ENCODE results near the gene PNKP.
A peak's percentile ranks its signal among the peaks of the same experiment; 100 is the strongest.

Gene PNKP

DNA sequence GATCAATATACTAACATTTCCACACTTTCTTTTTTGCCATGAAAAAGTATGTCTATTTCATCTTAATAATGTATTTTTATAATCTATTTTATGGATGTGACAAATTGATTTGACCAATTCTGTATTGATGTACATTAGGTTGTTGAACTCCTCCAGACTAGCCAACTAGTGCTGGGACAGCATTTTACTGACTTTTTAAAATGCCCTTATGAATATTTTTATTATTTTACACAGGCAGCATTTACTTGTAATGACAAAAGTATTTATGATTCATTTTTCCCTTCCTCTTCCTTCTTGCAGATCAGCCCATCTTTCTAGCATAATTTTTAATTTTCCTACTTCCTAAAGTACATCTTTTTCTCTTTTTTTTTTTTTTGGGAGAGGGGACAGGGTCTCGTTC, 53.4 kb downstream of the PNKP start:
- no peak for DNase-seq

DNA sequence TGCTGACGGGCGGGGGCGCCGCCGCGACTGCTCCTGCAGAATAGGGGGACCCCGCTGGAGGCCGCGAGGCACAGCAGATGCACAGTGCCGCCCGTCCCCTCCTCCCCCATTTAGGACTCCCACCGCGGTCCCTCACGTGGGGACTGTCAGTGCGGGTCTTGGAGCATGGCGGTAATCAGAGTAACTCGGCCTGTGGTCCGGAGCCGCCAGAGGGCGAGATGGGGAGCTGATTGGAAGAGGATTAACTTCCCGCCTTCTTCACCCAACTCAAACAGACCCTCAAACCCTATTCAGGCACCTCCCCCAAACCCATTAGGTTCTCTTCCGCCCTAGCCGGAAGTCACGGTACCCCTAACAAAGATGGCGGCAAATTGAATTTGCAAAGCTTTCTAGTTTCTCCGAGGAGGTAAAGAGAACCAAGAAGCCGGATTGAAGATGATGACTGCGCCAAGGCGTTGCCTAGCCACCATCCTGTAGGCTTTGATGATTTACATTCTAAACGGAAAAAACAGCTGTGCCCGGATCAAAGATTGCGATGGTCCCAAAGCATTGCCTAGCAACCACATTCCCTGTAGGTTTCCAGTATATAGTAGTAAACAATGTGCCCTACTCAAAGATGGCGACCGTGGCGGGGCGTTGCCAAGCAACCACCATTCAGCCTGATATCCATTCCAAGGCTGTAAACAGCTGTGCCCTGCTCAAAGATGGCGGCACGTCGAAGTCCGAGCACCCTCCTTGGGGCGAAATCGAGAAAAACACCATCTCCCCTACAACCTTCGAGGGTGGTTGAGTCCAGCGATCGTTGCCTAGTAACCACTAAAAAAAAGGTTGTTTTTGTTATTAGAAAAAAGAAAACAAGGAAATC, 54.1 kb downstream of the PNKP start, which contains the start of gene FUZ:
FUZ (minus strand) TSS at position 296 of the 865 bp plus-strand sequence; CDS start at position 110, 186 bp downstream.
- DNase-seq: peak; percentile 82

DNA sequence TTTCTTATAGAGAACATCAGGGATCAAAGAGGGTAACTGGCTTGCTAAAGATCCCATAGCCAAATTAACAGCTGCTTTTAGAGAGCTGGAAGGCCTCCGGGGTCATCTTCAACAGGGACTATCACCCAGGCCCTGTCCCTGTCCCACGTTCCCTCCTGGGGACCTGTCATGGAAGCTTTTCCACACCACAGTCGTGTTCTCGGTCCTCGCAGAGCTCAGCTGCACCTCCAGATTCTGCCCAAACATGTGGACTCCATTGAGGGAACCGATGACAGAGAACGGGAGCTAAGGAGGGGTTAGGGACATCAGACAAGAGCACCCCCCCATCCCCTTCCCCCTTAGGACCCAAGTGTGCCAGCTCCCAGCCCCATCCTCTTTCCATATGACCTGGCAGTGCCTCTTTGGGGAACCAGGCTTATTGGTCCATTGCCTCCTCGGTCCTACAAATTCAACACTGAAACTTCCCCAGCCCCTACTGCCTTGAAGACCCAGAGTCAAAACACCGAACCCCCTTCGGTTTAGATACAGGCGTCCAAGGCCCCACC, 54.9 kb downstream of the PNKP start:
- DNase-seq: no peak

DNA sequence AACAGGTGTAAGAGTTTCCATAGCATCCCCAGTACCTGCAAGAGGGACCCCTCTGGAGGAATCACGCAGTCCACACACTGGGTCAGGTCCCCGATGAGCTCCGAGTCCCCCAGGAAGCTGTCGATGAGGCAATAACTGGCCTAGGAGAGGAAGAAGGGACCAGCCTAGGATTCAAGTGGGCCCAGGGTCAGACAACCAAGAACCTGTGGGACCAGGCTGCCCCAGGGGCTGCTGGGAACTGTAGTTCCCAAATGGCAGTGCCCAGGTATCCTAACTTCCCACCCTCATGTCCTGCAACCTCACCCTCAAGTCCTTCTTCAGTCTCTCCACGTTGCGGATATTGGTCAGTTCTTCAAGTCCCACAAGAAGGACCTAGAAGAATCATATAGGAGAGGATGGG, 56.0 kb downstream of the PNKP start:
- no peak for DNase-seq
